CD4-positive, alpha-beta T cell treated with Interleukin-15 for 1 hour (primary cell): ENCODE results near the gene GNA12.
A peak's percentile ranks its signal among the peaks of the same experiment; 100 is the strongest.

Experiments used
- DNase-seq: peaks from one replicate; pipeline ENCODE4 v3.0.0-alpha.2; 2020

Gene GNA12

GRCh38 chr7:2800931-2801688 is 43.0 kb downstream of the GNA12 start:
- no peak for DNase-seq

- no peak for DNase-seq
Observed at GRCh38 chr7:2800220-2800930, 43.7 kb downstream of the GNA12 start.

DNA sequence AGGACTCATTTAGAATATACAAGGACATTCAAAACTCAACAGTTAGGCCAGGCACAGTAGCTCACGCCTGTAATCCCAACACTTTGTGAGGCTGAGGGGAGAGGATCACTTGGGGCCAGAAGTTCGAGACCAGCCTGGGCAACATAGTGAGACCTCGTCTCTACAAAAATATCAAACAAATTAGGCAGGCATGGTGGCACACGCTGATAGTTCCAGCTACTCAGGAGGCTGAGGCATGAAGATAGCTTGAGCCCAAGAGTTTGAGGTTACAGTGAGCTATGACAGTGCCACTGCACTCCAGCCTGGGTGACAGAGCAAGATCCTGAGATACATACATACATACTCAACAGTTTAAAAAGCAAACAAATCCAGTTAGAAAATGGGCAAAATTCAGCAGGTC is 44.9 kb downstream of the GNA12 start:
- no peak for DNase-seq

DNA sequence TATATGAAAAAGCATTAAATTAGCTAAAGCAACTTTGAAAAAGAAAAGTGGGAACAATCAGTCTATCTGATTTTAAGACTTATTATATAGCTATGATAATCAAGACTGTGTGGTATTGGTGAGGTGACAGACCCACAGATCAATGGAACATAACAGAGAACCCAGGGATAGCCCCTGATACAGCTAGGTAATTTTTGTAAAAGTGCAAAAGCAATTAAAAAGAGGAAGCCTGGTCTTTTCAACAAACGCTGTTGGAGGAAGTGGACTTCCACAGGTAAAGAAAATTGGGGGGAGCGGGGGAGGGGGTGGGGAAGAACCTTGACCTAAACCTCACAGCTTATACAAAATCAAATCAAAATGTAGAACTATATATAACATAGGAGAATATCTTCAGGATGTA is 45.4 kb downstream of the GNA12 start:
- DNase-seq: no peak

DNA sequence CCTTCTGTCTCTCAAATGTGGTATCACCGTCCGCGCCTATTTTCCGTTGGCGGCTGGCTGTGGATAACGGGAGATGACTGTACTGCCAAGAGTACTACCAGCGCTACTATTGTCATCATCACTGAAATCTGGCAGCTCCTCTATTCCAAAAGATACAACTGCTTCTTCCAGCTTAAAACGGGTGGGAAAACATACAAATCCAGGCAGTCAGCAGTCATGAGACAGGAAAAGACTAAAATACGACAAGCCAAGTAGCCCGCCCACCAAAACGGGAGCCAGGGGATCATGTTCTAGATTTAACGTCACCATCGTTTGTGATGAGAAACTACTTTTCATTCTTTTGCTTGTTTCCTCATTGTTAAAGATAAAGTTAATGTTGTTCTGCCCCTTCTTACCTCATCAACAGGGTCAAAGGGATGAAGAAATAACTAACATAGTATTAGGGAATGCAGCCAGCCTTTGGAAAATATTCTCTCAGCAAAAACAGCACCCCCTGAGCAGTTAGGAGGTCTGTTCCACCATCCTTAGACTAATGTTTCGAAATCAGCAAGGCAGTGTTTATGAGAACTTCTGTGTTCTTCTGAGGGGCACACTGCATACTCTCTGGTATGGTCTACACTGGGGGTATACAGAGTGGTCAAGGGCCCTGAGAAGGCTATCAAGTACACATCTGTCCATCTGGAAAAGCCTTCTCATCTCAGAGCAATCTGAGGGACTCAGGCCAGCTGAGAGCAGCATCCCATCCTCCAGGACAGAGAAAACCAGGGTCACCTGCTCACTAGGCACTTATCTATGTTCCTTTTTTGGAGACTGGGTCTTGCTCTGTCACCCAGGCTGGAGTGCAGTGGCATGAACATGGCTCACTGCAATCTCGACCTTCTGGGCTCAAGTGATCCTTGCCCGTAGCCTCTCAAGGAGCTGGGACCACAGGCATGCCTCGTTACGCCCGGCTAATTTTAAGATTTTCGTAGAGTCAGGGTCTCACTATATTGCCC is 47.5 kb downstream of the GNA12 start:
- no peak for DNase-seq

DNA sequence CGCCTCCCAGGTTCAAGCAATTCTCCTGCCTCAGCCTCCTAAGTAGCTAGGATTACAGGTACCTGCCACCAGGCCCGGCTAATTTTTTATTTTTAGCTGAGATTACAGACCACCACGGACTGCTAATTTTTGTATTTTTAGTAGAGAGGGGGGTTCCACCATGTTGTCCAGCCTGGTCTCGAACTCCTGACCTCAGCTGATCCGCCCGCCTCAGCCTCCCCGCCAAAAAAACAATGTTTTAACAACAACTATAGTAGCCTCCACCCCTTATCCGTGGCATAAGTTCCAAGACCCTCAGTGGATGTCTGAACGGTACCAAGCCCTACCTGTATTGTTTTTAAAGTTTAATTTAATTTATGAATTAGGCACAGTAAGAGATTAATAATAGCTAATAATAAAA is 48.2 kb downstream of the GNA12 start:
- no peak for DNase-seq

GRCh38 chr7:2794836-2795636 is 49.1 kb downstream of the GNA12 start:
- no peak for DNase-seq

GRCh38 chr7:2792856-2793487 is 51.1 kb downstream of the GNA12 start:
- DNase-seq: peak; percentile 46

DNA sequence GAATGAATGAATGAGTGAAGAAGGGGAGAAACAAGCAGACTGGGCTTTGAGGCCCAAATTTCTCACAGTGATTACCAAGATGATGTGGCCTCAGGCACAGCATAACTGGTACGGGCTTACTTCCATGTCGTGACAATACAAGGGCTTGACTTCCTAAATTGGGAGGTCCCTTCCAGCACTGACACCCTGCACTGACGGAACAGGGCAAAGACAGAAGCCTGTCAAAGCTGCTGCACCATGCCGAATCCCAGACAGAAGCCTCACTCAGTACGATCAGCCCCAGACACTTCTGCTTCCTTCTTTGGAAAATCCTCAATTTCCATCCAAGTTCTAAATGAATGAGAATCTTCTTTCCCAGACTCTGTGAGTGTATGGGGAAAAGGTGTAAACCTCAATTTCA is 51.9 kb downstream of the GNA12 start:
- no peak for DNase-seq

DNA sequence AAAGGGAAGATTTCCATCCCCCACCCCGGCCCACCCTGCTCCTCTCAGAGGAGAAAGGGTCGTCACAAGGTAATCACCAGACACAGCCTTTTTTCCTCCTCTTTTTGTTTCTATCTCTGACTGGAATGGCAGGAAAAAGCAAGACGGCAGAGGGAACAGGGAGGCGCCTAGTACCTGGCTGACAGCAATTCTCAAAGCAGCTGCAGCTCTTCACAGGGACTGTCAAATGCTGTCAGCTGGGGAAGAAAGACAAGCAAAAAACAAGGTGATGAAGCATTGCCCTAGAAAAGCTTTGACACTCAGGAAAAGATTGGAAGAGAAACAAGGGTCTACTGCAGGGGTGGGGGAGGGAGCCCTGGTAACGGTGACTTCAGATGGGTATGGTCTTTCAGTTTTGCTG is 52.7 kb downstream of the GNA12 start:
- no peak for DNase-seq

GRCh38 chr7:2787251-2787951 is 56.7 kb downstream of the GNA12 start:
- no peak for DNase-seq

- no peak for DNase-seq
Observed at GRCh38 chr7:2786607-2787116, 57.4 kb downstream of the GNA12 start.

DNA sequence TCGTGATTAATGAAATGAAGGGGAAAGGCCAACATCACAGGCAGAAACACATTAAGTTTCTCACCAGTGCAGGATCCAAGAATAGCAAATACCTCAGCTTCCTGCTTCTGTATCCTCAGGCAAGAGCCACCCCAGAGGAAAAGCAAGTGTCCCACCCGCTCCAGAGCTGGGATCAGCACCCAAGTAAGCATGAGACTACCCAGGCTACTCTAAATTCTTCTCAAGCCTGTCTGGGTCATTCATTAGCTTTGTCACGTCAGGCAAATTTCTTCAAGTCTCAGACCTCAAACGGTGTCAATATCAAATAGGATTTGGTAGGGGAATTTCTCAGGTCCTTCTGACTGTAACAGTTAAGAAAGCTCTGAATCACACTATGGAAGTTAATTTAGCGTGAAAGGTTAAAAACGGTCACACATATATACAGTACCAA is 59.0 kb downstream of the GNA12 start:
- no peak for DNase-seq

GRCh38 chr7:2782565-2782964 is 61.5 kb downstream of the GNA12 start:
- DNase-seq: no peak

GRCh38 chr7:2782121-2782520 is 62.0 kb downstream of the GNA12 start:
- no peak for DNase-seq

GRCh38 chr7:2781636-2782035 is 62.5 kb downstream of the GNA12 start:
- DNase-seq: no peak

- no peak for DNase-seq
Observed at GRCh38 chr7:2779051-2779450, 65.1 kb downstream of the GNA12 start.

- DNase-seq: no peak
Observed at GRCh38 chr7:2777898-2778535, 66.1 kb downstream of the GNA12 start.

DNA sequence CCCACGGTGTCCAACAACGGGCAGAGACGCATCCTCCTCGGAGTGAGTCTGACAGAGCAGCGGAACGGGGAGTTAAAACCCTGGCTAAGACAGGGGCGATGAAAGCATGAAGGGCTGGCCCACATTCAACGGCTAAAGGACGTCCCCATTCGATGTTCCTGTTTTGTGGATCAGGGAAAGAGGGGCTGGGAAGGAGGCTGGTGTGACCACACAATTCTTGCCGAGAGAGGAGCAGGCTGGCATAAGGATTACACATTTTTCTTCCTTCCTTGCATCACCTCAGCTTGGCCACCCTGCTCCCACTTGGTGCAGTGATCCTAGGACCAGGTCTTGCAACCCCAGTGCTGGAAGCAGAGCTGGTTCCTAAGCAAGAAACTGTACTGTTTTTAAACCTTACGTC is 67.7 kb downstream of the GNA12 start:
- DNase-seq: no peak

GRCh38 chr7:2775785-2776184 is 68.3 kb downstream of the GNA12 start:
- no peak for DNase-seq

DNA sequence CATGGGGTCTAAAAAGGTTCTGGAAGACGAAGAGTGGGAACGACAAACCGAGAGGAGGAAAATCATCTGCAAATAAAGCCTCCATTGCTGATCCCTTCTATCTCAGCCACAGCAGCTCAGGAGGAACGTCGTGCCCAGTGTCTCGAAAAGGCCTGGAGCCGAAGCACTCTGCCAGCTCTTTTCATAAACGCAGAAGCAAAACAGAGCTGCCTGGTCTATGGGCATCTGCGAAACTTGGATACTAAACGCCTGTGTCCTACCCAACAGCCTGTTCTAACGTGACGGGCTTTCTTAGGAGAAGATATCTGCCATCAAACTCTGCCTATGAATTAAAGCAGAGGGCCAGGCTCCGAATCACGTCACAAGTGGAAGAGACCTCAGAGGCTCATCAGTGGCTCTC is 68.7 kb downstream of the GNA12 start:
- no peak for DNase-seq
